HG02884 (cell line): ENCODE measurements around the gene TUFT1.

Source experiments
- ATAC-seq: cut with Tn5 transposase; IDR thresholded peaks from one replicate; pipeline ENCODE4 v1.9.1; 2021; ENCODE audit warnings: mild to moderate bottlenecking, moderate library complexity; ENCODE audit not compliant: unreplicated experiment

Gene TUFT1, protein sequence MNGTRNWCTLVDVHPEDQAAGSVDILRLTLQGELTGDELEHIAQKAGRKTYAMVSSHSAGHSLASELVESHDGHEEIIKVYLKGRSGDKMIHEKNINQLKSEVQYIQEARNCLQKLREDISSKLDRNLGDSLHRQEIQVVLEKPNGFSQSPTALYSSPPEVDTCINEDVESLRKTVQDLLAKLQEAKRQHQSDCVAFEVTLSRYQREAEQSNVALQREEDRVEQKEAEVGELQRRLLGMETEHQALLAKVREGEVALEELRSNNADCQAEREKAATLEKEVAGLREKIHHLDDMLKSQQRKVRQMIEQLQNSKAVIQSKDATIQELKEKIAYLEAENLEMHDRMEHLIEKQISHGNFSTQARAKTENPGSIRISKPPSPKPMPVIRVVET

GRCh38 chr1:151540021-151540981, at the start of gene TUFT1:
Gene TUFT1, plus strand, starts transcription at chr1:151540309. Its CDS starts 58 bp downstream, at chr1:151540367.
- peak; percentile 97 for ATAC-seq

GRCh38 chr1:151491641-151492040, 48.5 kb upstream of the TUFT1 start:
- no peak for ATAC-seq

GRCh38 chr1:151492120-151492519, 48.0 kb upstream of the TUFT1 start:
- no peak for ATAC-seq

- ATAC-seq: no peak
Measured at GRCh38 chr1:151493042-151493441, 47.1 kb upstream of the TUFT1 start.

DNA sequence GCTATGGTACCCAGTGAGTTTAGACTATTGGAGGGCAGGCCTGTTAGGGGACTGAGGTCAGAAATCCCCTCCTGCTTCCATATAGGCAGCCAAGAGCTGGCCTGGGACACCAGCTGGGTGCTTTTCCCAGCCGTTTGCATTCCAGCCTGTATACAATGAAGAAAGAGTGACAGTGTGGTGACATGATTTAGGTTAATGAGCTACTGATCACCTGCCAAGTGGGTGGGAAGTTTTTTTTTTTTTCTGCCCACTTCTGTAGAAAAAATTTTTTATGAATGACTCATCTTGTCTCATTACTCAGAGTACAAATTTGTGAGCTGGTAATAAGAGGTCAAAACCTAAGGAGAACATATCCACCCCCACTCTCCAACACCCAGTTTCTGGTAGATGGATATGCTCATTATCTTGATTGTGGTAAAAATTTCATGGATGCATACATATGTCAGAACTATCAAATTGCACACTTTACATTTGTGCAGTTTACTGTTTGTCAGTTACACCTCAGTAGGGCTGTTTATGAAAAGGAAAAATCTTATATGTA, 45.3 kb upstream of the TUFT1 start:
- no peak for ATAC-seq

DNA sequence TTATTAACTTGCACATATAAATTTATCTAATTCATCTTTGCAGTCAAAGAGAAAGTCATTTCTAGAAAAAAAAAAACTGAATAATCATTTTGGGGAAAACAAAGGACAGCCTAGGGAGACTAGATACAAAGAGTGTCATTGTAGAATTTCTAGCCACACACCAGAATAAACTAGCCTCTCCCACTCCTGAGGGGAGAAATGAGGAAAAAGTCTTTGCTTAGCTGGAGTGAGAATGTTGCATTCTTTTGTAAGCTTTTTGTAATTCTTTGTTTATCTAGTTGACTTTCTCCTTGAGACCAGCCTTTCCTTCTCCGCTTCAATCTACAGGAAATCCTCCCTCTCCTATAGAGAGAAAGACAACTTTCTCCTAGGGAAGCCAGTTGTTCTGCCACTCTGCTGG, 44.8 kb upstream of the TUFT1 start:
- ATAC-seq: no peak

DNA sequence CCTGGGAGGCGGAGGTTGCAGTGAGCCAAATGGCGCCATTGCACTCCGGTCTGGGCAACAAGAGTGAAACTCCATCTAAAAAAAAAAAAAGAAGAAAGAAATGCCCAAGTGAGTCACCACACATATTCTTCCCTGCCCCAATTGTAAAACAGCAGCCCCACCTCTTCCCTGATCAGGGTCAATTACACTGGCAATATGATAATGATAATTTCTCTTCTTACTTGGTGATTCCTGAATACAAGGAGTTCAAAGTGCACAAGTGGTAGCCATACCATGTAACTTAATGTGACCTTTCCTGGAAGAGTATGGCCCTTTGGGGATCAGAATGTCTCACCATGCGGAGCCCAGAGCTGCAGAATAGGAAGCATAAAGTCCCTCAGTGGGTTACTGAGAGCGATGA, 40.7 kb upstream of the TUFT1 start:
- ATAC-seq: no peak

DNA sequence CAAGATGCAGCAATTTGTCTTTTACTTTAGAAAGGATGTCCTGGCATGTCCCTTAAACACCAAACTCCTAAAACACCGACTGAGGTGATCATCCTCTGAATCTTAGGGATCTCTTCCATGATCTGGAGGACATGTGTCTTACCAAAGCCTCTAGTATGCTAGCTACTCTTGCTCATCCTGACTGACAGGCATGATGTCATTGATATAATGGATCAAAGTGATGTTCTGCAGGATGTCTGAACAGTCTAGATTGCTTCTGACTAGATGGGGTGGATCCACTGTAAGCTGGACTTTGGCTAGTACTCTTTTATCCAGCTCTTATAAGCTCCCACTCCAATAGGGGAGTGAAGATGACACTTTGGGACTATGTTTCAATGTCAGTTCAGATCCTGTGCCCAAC, 40.2 kb upstream of the TUFT1 start:
- ATAC-seq: no peak

DNA sequence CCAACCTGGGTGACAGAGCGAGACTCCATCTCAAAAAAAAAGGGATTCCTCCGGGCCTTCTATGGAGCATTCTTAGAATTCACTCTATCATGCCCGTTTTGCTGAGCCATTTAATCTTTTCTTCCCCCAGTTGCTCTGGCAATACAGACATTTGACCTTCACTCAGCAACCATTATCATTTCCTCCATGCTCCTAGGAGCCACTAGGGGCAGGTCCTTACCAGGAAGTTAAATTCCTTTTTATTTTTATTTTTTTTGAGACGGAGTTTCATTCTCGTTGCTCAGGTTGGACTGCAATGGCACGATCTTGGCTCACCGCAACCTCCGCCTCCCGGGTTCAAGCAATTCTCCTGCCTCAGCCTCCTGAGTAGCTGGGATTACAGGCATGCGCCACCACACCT, 38.6 kb upstream of the TUFT1 start:
- no peak for ATAC-seq

DNA sequence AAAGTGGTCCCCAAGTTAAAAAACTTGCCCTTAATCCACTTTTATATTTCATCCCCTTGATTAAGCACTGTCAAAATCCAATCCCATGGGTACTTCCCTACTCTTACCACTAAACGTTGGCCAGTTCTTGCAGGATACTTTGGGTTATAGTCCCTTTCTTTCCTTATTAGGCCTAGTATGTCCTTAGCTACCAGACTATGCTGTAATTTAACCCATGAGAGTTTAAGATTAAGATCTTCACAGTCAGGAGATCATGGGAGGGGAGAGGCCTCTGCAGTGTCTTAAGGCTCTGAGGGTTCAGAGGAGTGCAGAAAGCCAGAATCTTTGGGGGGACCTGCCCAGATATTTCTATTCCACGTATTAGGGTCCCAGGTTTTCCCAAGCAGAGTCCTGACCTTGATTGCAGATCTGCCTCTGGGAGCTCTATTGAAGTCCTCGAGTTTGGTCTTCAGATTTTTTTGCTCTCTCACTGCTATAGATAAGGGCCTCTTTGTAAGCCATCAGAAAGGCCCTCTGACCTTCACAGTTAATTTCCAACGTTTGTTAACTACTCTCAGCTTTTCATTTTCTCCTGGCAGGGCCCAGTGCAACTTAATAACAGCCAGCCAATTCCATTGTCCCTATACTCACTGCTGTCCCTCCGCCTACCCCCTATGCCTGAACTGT, 37.9 kb upstream of the TUFT1 start:
- ATAC-seq: no peak

DNA sequence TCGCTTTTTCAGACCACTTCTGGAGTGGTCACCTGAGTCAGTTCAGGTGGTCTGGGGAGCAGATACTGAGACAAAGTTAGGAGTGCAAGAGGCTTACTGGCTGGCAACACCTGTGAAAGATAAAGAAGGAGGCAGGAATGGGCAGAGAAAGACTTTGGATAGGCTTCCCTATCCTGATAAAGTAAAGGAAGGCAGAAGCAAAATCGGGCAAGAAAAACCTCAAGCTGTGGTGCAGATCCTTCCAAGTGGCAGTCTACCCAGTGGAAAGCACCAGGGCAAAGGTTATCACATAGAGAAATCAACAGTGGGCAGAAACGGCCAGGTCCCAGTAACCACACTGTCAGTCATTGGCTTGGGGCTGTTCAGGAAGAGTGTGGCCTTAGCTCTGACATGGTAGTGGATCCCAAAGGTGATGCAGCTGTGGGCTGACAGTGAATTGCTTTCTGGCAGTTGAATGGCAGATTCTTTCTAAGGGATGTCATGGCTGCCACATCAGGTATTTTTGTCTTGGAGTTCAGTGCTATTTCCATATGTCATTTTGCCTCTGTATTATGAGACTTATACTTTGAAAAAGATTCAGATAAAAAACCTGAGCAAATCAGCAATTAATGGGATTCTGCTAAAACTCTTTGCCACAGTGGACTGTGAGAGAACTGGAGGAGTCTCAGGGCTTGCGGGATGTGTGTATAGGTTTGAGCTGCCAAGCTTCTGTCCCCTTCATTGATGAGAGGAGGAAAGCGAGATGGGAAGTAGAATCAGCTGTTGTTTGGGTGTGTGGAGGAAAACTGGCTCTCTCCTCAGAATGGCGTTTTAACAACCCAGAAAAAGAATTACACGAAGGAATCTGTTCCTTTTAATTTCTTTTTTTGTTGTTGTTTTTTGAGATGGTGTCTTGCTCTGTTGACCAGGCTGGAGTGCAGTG, 37.0 kb upstream of the TUFT1 start:
- no peak for ATAC-seq

DNA sequence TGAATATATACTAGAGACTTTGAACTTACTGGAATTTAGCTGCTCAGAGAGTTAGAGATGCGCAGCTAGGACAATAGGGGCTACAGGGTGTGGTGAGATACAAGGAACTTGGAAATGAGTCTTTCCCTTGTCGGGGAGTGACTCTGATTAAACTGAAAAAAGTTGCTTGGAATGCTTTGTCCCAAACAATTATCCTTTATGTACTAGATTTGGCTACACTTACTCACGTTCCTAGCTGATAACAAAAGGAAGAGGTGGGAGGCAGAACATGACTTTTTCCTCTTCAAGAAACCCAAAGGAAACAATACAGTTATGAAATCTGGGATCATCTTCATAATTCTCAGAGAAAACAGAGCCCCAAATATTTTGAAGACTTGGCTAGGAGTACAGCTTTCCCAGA, 35.9 kb upstream of the TUFT1 start:
- ATAC-seq: no peak

DNA sequence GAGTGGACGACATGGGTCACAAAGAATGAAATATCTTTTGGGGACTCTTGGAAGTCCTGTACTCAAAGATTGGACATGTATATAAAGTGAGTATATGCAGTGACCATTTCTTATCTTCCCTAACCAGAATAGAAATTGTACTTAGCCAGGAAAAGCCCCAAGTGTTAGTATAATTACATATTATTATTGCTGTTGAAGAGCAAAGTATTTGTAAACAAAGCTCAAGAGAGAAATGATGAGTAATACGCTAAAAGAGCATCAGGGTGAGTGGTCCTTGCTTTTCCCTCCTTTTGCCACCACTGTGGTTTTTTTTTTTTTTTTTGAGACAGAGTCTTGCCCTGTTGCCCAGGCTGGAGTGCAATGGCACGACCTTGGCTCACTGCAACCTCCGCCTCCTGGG, 35.4 kb upstream of the TUFT1 start:
- no peak for ATAC-seq

GRCh38 chr1:151508833-151509232, 31.3 kb upstream of the TUFT1 start:
- ATAC-seq: no peak

- no peak for ATAC-seq
Measured at GRCh38 chr1:151509350-151510019, 30.6 kb upstream of the TUFT1 start.

GRCh38 chr1:151510020-151510405, 30.1 kb upstream of the TUFT1 start:
- ATAC-seq: no peak

DNA sequence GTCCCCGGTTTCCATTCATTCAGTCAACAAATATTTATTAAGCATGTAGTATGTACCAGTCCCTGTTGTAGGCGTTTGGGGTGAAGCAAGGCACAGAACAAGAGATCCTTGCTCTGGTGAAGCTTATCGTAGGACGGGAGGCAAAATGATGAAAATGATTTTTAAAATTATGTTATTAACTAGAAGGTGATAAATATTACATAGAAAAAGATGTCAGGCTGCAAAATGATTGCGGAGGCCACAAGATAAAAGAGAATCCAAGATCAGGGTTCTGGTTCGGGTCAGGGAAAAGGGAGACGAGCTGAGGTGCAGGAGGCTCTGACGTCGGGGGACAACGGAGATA, 29.5 kb upstream of the TUFT1 start:
- ATAC-seq: no peak

DNA sequence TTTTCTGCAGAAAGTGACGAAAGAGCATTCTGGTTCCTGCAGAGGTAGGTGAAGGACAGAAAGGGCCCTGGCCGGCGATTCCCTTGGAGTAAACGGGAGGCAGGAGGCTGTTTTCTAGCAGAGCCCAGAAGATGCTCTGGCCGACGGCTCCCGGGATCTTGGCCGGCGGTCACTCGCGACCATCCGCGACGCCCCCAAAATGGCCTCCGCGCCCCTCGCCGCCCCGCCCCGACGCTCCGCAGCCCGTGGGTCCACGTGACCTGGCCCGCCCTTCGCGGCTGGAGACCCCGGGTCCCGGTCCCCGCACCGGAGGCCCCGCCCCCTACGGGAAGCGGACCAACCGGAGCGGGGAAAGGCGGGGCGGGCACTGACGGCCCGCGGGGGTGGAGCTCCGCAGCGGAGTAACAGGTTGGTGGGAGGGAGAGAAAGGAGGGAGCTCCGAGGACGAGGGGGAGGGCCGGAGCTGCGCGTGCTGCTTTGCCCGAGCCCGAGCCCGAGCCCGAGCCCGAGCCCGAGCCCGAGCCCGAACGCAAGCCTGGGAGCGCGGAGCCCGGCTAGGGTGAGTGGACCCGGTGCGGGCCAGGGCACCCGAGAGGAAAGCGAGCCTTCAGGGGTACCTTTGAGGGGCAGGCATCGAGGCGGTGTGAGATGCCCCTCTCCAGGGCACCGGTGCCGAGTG, 29.0 kb upstream of the TUFT1 start, which contains the start of gene CGN:
Gene CGN, plus strand, starts transcription at position 431 of the 679 bp plus-strand sequence. CDS start 7,133 bp downstream, outside the sequence.
- peak; percentile 69 for ATAC-seq
